ENCODE data around the gene GIMAP5. TPM values are rescaled to one million over a fixed set of nuclear protein-coding genes. Genes with fewer than 3 reads are reported as not detected.
A peak's percentile ranks its signal among the peaks of the same experiment; 100 is the strongest.

GIMAP5 gene
- total RNA-seq, 1 donor from 2014 or later: 220 TPM

GRCh38 chr7:150739033-150739432 lies 1.8 kb downstream of the GIMAP5 start:
- peaks cover 5% of the 10 kb centered on the region for H3K27me3 Mint-ChIP-seq (ENCODE audit: unreplicated experiment)
- H3K27ac Mint-ChIP-seq (ENCODE audit: unreplicated experiment): peak overlapping the region; percentile 37
- peaks cover 59% of the 10 kb centered on the region for H3K36me3 Mint-ChIP-seq (ENCODE audit: low read depth, unreplicated experiment)
- peak overlapping the region; percentile 94 for H3K4me3 Mint-ChIP-seq (ENCODE audit: unreplicated experiment)
- DNase-seq (ENCODE audit: low spot score): no peak
- H3K4me1 Mint-ChIP-seq (ENCODE audit: unreplicated experiment): peaks cover 85% of the 10 kb centered on the region
- TF ChIP-seq CTCF (IDR thresholded peaks at IDR 0.05; ENCODE audit: unreplicated experiment): no peak
- H3K9me3 Mint-ChIP-seq (ENCODE audit: unreplicated experiment): peaks cover 4% of the 10 kb centered on the region

GRCh38 chr7:150740053-150740452 lies 2.8 kb downstream of the GIMAP5 start:
- peaks cover 4% of the 10 kb centered on the region for H3K9me3 Mint-ChIP-seq (ENCODE audit: unreplicated experiment)
- peaks cover 9% of the 10 kb centered on the region for H3K27me3 Mint-ChIP-seq (ENCODE audit: unreplicated experiment)
- peak overlapping the region; percentile 94 for H3K4me3 Mint-ChIP-seq (ENCODE audit: unreplicated experiment)
- H3K36me3 Mint-ChIP-seq (ENCODE audit: low read depth, unreplicated experiment): peaks cover 68% of the 10 kb centered on the region
- peak overlapping the region; percentile 25 for H3K27ac Mint-ChIP-seq (ENCODE audit: unreplicated experiment)
- peaks cover 81% of the 10 kb centered on the region for H3K4me1 Mint-ChIP-seq (ENCODE audit: unreplicated experiment)
- DNase-seq (ENCODE audit: low spot score): no peak
- TF ChIP-seq CTCF (IDR thresholded peaks at IDR 0.05; ENCODE audit: unreplicated experiment): no peak

DNA sequence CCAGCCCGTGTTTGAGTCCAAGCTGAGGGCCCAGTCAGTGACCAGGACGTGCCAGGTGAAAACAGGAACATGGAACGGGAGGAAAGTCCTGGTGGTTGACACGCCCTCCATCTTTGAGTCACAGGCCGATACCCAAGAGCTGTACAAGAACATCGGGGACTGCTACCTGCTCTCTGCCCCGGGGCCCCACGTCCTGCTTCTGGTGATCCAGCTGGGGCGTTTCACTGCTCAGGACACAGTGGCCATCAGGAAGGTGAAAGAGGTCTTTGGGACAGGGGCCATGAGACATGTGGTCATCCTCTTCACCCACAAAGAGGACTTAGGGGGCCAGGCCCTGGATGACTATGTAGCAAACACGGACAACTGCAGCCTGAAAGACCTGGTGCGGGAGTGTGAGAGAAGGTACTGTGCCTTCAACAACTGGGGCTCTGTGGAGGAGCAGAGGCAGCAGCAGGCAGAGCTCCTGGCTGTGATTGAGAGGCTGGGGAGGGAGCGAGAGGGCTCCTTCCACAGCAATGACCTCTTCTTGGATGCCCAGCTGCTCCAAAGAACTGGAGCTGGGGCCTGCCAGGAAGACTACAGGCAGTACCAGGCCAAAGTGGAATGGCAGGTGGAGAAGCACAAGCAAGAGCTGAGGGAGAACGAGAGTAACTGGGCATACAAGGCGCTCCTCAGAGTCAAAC lies 5.2 kb downstream of the GIMAP5 start:
- Mint-ChIP-seq H3K36me3 (ENCODE audit: low read depth, unreplicated experiment) (peaks cover 83% of the 10 kb centered on the region), H3K27me3 (ENCODE audit: unreplicated experiment) (peaks cover 16% of the 10 kb centered on the region), H3K27ac (ENCODE audit: unreplicated experiment) (peak overlapping the region; percentile 59), H3K9me3 (ENCODE audit: unreplicated experiment) (peaks cover 4% of the 10 kb centered on the region), H3K4me1 (ENCODE audit: unreplicated experiment) (peaks cover 74% of the 10 kb centered on the region), H3K4me3 (ENCODE audit: unreplicated experiment) (peak overlapping the region; percentile 94)
- TF ChIP-seq CTCF (IDR thresholded peaks at IDR 0.05; ENCODE audit: unreplicated experiment): no peak
- no peak for DNase-seq (ENCODE audit: low spot score)

GRCh38 chr7:150744041-150744656 lies 6.9 kb downstream of the GIMAP5 start:
- Mint-ChIP-seq H3K36me3 (ENCODE audit: low read depth, unreplicated experiment) (peaks cover 77% of the 10 kb centered on the region), H3K4me1 (ENCODE audit: unreplicated experiment) (peaks cover 63% of the 10 kb centered on the region), H3K4me3 (ENCODE audit: unreplicated experiment) (peak overlapping the region; percentile 62), H3K27me3 (ENCODE audit: unreplicated experiment) (peaks cover 20% of the 10 kb centered on the region), H3K27ac (ENCODE audit: unreplicated experiment) (no peak overlapping the region), H3K9me3 (ENCODE audit: unreplicated experiment) (peaks cover 4% of the 10 kb centered on the region)
- DNase-seq (ENCODE audit: low spot score): no peak
- TF ChIP-seq CTCF (IDR thresholded peaks at IDR 0.05; ENCODE audit: unreplicated experiment): no peak

DNA sequence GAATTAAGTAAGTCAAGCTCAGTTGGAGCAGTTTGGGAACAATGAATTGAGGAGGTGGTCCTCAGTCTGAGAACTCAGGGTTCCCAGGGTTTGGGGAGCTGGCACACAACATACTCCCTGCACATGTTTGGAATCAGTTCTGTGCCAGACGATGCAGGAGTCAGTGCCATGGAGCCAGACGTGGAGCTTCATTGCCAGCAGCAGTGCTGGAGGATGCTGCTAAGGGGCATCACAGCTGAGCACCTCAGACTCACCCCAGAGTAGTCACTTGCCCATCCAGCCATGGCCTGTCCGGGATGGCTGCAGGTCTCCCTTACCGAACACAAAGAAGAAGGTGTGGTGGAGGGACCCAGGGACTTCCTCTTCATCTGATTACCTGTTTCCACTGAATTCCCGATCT lies 7.9 kb downstream of the GIMAP5 start:
- Mint-ChIP-seq H3K27me3 (ENCODE audit: unreplicated experiment) (peaks cover 23% of the 10 kb centered on the region), H3K9me3 (ENCODE audit: unreplicated experiment) (peaks cover 4% of the 10 kb centered on the region), H3K4me1 (ENCODE audit: unreplicated experiment) (peaks cover 59% of the 10 kb centered on the region), H3K27ac (ENCODE audit: unreplicated experiment) (no peak overlapping the region), H3K36me3 (ENCODE audit: low read depth, unreplicated experiment) (peaks cover 70% of the 10 kb centered on the region), H3K4me3 (ENCODE audit: unreplicated experiment) (peak overlapping the region; percentile 86)
- DNase-seq (ENCODE audit: low spot score): no peak
- TF ChIP-seq CTCF (IDR thresholded peaks at IDR 0.05; ENCODE audit: unreplicated experiment): no peak
